HepG2 (cell line): ENCODE measurements around the gene HTRA3. TPM values are rescaled to one million over a fixed set of nuclear protein-coding genes. Genes with fewer than 3 reads are reported as not detected.

Source experiments
- ATAC-seq: fragments of 200-7000 bp; cut with Tn5 transposase; 3 replicates; pipeline ENCODE4 v1.9.1; 2020; ENCODE audit warnings: mild to moderate bottlenecking, moderate library complexity
- BruUV-seq: library from RNA; stranded (reverse); fragments of 400-500 nt; replicated peaks from 2 replicates; lab custom pipeline; 2021; lab: Mats Ljungman, UMichigan
- CTCF ChIA-PET: fragments of 300-600 bp; formaldehyde crosslinking; extraction: SDS; loops from one replicate; lab custom pipeline; 2021; ENCODE audit warnings: low total read pairs, inconsistent platforms, low intra/inter-chr PET ratio; lab: Yijun Ruan, JAX
- POLR2A ChIA-PET: fragments of 350-600 bp; sonication (Branson Sonifier 250); formaldehyde crosslinking; loops from one replicate; lab custom pipeline; 2020; ENCODE audit warnings: antibody characterized with exemption, inconsistent platforms; lab: Yijun Ruan, JAX
- DNase-seq: peaks from one replicate; pipeline ENCODE4 v3.0.0-alpha.2; 2015; ENCODE audit warnings: low spot score
- FAIRE-seq: peaks from 3 replicates; lab custom pipeline; 2011; peaks lifted over from hg19 to GRCh38; lab: Jason Lieb, UNC
- H2AFZ ChIP-seq: one replicate; pipeline ENCODE4 v1.6.1; 2011; ENCODE audit warnings: low read length, inconsistent platforms
- H3K27ac ChIP-seq: fragments of 300-600 bp; 3 replicates; pipeline ENCODE4 v1.8.0; 2011; ENCODE audit warnings: mixed run types, mild to moderate bottlenecking, mixed read lengths, low read length, inconsistent platforms; ENCODE audit not compliant: insufficient read depth; ENCODE audit errors: extremely low read length
- H3K27me3 ChIP-seq, 2 experiments: fragments of 200-600 bp in 1 of 2; 2 replicates in 1 of 2; 3 replicates in 1 of 2; pipeline versions ENCODE4 v1.6.0 to v1.8.0; 2011; ENCODE audit warnings: low read length in 2 of 2, mild to moderate bottlenecking in 2 of 2, moderate library complexity in 2 of 2, inconsistent platforms in 1 of 2; ENCODE audit not compliant: insufficient read depth in 2 of 2, control insufficient read depth in 1 of 2
- H3K36me3 ChIP-seq, 2 experiments: fragments of 200-600 bp in 1 of 2; replicated peaks in 1 of 2; 2 replicates in 1 of 2; 3 replicates in 1 of 2; pipeline versions ENCODE4 v1.5.1 to v1.8.0; 2011; ENCODE audit warnings: low read length in 2 of 2, inconsistent platforms in 1 of 2; ENCODE audit not compliant: insufficient read depth in 2 of 2, control insufficient read depth in 1 of 2
- H3K4me1 ChIP-seq: 2 replicates; pipeline ENCODE4 v1.5.1; 2012; ENCODE audit warnings: low read length, inconsistent platforms; ENCODE audit not compliant: insufficient read depth
- H3K4me2 ChIP-seq: 2 replicates; pipeline ENCODE4 v1.6.0; 2011; ENCODE audit warnings: low read depth, low read length, inconsistent platforms
- H3K4me3 ChIP-seq, 3 experiments: fragments of 200-600 bp in 1 of 3; sonication (generic), shearing (Covaris generic) in 1 of 3; replicated peaks in 1 of 3; 2 replicates each; pipeline ENCODE4 v1.5.1; 2011 to 2016; ENCODE audit warnings: low read length in 3 of 3, inconsistent platforms in 2 of 3, low read depth in 2 of 3, mild to moderate bottlenecking in 2 of 3, control low read depth in 1 of 3, mixed read lengths in 1 of 3; ENCODE audit not compliant: insufficient read depth in 1 of 3
- H3K79me2 ChIP-seq: one replicate; pipeline ENCODE4 v1.6.1; 2011; ENCODE audit warnings: low read length, inconsistent platforms; ENCODE audit not compliant: insufficient read depth
- H3K9ac ChIP-seq: 2 replicates; pipeline ENCODE4 v1.6.0; 2011; ENCODE audit warnings: mild to moderate bottlenecking, low read depth, low read length, inconsistent platforms; ENCODE audit not compliant: insufficient read depth
- H3K9me3 ChIP-seq: 2 replicates; pipeline ENCODE4 v1.5.1; 2012; ENCODE audit warnings: mild to moderate bottlenecking, low read length
- H4K20me1 ChIP-seq: 2 replicates; pipeline ENCODE4 v1.6.0; 2011; ENCODE audit warnings: inconsistent platforms, mild to moderate bottlenecking, low read length, moderate library complexity; ENCODE audit not compliant: insufficient read depth
- NR2F6 ChIP-seq, 2 experiments: IDR thresholded peaks; 2 replicates each; pipeline ENCODE4 v1.6.1; 2016; ENCODE audit warnings: antibody characterized with exemption in 1 of 2, mild to moderate bottlenecking in 1 of 2
- PAWR ChIP-seq: sonication (generic); formaldehyde crosslinking; IDR thresholded peaks from 2 replicates; pipeline ENCODE4 v1.4.0; 2020; ENCODE audit warnings: missing genetic modification reagents, mild to moderate bottlenecking, borderline replicate concordance
- RNF2 ChIP-seq: fragments of 450-650 bp; conservative IDR thresholded peaks from 2 replicates; pipeline ENCODE4 v1.6.1; 2016; ENCODE audit warnings: low read depth
- TARDBP ChIP-seq: sonication (generic); formaldehyde crosslinking; IDR thresholded peaks from 2 replicates; pipeline ENCODE4 v1.8.0; 2022; ENCODE audit warnings: mild to moderate bottlenecking, missing genetic modification reagents
- YY1 ChIP-seq: IDR thresholded peaks from 2 replicates; pipeline ENCODE4 v1.6.1; 2011; ENCODE audit warnings: low read length, low read depth, moderate library complexity, mild to moderate bottlenecking; ENCODE audit not compliant: insufficient read depth, insufficient replicate concordance
- ZNF326 ChIP-seq: sonication (generic); formaldehyde crosslinking; IDR thresholded peaks from 2 replicates; pipeline ENCODE4 v1.4.0; 2020; ENCODE audit warnings: missing genetic modification reagents, borderline replicate concordance
- ZNF749 ChIP-seq: sonication (generic); formaldehyde crosslinking; IDR thresholded peaks from 2 replicates; pipeline ENCODE4 v1.8.0; 2022; ENCODE audit warnings: mild to moderate bottlenecking, missing genetic modification reagents, moderate library complexity, borderline replicate concordance
- ZNF782 ChIP-seq: sonication (generic); formaldehyde crosslinking; IDR thresholded peaks from 2 replicates; pipeline ENCODE4 v1.4.0; 2020; ENCODE audit warnings: missing genetic modification reagents, mild to moderate bottlenecking, borderline replicate concordance
- WGBS: methylation state at CpG from one replicate; pipeline ENCODE4 v1.1.6; 2017; ENCODE audit warnings: low lambda C conversion rate; 5-methylcytosine and 5-hydroxymethylcytosine counted together
- in situ Hi-C: cut with HindIII; loops from 2 replicates; pipeline ENCODE4 v1.10.0; 2017; ENCODE audit warnings: low pct_unique_long_range_greater_than_20kb; ENCODE audit not compliant: extremely low pct_ligation_motif_present
- intact Hi-C: fragments of 100-400 bp; cut with micrococcal nuclease; formaldehyde crosslinking; loops from one replicate; pipeline ENCODE4 v1.10.0; 2022; ENCODE audit not compliant: unreplicated experiment
- polyA plus RNA-seq, 8 experiments: library from polyadenylated mRNA; depleted of rRNA in 3 of 8; stranded (reverse) in 7 of 8; unstranded in 1 of 8; fragments of >200 nt; fragmentation: Illumina TruSeq in 4 of 8; extraction: Trizol in 4 of 8; gene quantifications; 2 replicates each; pipeline versions ENCODE4 v1.2.1 to v1.2.3, GENCODE V29; 2011 to 2016; ENCODE audit warnings: low read depth in 4 of 8, missing spikeins in 1 of 8, mixed read lengths in 1 of 8; ENCODE audit not compliant: insufficient read depth in 1 of 8
- total RNA-seq, 5 experiments: library from RNA; depleted of rRNA; stranded (reverse); fragments of >200 nt; fragmentation: Illumina TruSeq; extraction: Trizol; gene quantifications; 2 replicates each; pipeline ENCODE4 v1.2.3, GENCODE V29; 2016; ENCODE audit warnings: low read depth in 1 of 5
- TF ChIP-seq, protein P1 (sequence below): sonication (generic); formaldehyde crosslinking; IDR thresholded peaks from 2 replicates; pipeline ENCODE4 v1.5.0; 2020; ENCODE audit warnings: mild to moderate bottlenecking, missing genetic modification reagents, moderate library complexity
- TF ChIP-seq, protein P2 (sequence below): sonication (generic); formaldehyde crosslinking; IDR thresholded peaks from 2 replicates; pipeline ENCODE4 v1.9.0; 2021; ENCODE audit warnings: missing genetic modification reagents, mild to moderate bottlenecking, borderline replicate concordance
- TF ChIP-seq, protein P3 (sequence below): sonication (generic); formaldehyde crosslinking; IDR thresholded peaks from 2 replicates; pipeline ENCODE4 v1.4.0; 2020; ENCODE audit warnings: missing genetic modification reagents, borderline replicate concordance

Gene HTRA3
- total and polyA plus RNA-seq, 2 of the 13 experiments (the other 11 are each of a cell fraction or from before 2014, with no cell fraction given), result 0.17 TPM; not detected in 1

DNA sequence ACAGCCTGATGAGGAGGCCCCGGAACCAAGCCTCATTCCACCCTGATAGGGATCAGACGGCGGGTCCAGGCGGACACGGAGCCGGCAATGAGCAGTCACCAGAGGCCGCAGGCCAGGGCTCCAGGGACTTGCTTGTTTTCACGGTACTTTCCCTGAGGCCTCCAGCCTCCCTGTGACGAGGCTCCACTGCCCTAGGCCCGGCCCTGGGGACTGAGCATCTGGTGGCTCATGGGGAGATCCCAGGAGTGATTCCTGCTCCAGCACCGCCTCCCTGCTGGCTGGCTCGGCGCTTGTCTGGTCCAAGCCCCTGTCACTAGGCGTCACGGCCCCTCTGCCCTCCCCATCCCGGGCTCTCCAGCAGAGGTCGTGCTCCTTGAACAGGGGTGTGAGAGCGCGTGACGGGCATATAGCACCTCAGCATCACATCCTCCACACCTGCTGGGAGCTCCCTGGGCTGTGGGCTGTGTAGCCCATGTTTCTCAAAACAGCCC lies 14.1 kb downstream of the HTRA3 start:
- Histone ChIP-seq H3K36me3 (no peaks in the 10 kb centered on the region), H3K9me3 (no peaks in the 10 kb centered on the region), H3K79me2 (no peaks in the 10 kb centered on the region), H3K4me2 (no peak overlapping the region), H3K4me3 (no peak overlapping the region), H4K20me1 (no peaks in the 10 kb centered on the region; the same call in 1 of the 2 replicates), H3K27me3 (peaks cover 13 to 78% of the 10 kb centered on the region in 2 experiments), H3K27ac (no peak overlapping the region), H2AFZ (no peak overlapping the region), H3K9ac (no peak overlapping the region), H3K4me1 (no peaks in the 10 kb centered on the region)
- CTCF ChIA-PET, result no interaction called here
- in situ Hi-C loops, result no loop called here
- POLR2A ChIA-PET, result no interaction called here
- WGBS, result no CpG with 5 or more reads among the region's 20 CpGs
- FAIRE-seq, result no peak
- TF ChIP-seq PAWR (CRISPR knock-in tag), result no peak
- TF ChIP-seq, protein P1, sequence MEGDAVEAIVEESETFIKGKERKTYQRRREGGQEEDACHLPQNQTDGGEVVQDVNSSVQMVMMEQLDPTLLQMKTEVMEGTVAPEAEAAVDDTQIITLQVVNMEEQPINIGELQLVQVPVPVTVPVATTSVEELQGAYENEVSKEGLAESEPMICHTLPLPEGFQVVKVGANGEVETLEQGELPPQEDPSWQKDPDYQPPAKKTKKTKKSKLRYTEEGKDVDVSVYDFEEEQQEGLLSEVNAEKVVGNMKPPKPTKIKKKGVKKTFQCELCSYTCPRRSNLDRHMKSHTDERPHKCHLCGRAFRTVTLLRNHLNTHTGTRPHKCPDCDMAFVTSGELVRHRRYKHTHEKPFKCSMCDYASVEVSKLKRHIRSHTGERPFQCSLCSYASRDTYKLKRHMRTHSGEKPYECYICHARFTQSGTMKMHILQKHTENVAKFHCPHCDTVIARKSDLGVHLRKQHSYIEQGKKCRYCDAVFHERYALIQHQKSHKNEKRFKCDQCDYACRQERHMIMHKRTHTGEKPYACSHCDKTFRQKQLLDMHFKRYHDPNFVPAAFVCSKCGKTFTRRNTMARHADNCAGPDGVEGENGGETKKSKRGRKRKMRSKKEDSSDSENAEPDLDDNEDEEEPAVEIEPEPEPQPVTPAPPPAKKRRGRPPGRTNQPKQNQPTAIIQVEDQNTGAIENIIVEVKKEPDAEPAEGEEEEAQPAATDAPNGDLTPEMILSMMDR (CRISPR knock-in tag), result peak; percentile 28; the same call in 1 of the 2 replicates
- TF ChIP-seq YY1, result no peak
- no peak for TF ChIP-seq ZNF326
- TF ChIP-seq NR2F6 (IDR thresholded peaks at IDR 0.05), result no peak
- no peak for TF ChIP-seq NR2F6 (CRISPR knock-in tag; IDR thresholded peaks at IDR 0.05)
- intact Hi-C loops, result no loop called here
- no peak for DNase-seq
- peak; percentile 42 for ATAC-seq
- BruUV-seq, result no TSS peak

DNA sequence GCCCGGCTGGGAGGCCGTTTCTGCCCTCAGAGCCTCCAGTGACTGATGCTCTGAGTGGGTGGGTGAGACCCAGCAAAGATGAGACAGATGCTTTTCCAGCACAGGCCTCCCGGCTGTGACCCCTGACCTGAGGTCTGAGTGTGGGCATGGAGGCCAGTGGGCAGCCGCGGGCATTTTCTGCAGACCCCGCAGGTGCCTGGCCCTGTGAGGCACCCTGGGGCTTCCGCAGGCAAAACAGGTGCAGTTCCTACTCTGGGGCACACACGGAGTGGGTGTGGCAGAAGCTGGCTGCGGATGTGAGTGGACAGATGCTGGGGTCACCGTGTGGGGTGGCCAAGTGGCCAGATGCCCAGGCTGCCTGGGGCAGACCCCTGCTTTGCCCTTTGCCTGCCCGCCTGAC lies 14.8 kb downstream of the HTRA3 start:
- Histone ChIP-seq H2AFZ (no peak overlapping the region), H3K9ac (no peak overlapping the region), H3K4me2 (no peak overlapping the region), H3K4me1 (no peaks in the 10 kb centered on the region), H3K27me3 (peaks cover 13 to 74% of the 10 kb centered on the region in 2 experiments), H3K79me2 (no peaks in the 10 kb centered on the region), H3K9me3 (no peaks in the 10 kb centered on the region), H4K20me1 (no peaks in the 10 kb centered on the region; the same call in 1 of the 2 replicates), H3K36me3 (no peaks in the 10 kb centered on the region), H3K4me3 (no peak overlapping the region), H3K27ac (no peak overlapping the region)
- DNase-seq (no peak), ATAC-seq (no peak), FAIRE-seq (no peak)
- in situ Hi-C loops (no loop called here), intact Hi-C loops (no loop called here)
- ChIA-PET POLR2A (no interaction called here), CTCF (no interaction called here)
- BruUV-seq, result no TSS peak
- WGBS, result 24% methylated on average over 4 of the region's 11 CpGs
- TF ChIP-seq ZNF782 (CRISPR knock-in tag) (no peak), TARDBP (CRISPR knock-in tag) (no peak), RNF2 (no peak), ZNF749 (no peak)
- TF ChIP-seq, protein P2, sequence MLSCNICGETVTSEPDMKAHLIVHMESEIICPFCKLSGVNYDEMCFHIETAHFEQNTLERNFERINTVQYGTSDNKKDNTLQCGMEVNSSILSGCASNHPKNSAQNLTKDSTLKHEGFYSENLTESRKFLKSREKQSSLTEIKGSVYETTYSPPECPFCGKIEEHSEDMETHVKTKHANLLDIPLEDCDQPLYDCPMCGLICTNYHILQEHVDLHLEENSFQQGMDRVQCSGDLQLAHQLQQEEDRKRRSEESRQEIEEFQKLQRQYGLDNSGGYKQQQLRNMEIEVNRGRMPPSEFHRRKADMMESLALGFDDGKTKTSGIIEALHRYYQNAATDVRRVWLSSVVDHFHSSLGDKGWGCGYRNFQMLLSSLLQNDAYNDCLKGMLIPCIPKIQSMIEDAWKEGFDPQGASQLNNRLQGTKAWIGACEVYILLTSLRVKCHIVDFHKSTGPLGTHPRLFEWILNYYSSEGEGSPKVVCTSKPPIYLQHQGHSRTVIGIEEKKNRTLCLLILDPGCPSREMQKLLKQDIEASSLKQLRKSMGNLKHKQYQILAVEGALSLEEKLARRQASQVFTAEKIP, result no peak
- TF ChIP-seq, protein P3, sequence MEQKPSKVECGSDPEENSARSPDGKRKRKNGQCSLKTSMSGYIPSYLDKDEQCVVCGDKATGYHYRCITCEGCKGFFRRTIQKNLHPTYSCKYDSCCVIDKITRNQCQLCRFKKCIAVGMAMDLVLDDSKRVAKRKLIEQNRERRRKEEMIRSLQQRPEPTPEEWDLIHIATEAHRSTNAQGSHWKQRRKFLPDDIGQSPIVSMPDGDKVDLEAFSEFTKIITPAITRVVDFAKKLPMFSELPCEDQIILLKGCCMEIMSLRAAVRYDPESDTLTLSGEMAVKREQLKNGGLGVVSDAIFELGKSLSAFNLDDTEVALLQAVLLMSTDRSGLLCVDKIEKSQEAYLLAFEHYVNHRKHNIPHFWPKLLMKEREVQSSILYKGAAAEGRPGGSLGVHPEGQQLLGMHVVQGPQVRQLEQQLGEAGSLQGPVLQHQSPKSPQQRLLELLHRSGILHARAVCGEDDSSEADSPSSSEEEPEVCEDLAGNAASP, result no peak
